ENCODE results near the gene AOAH. TPM values are rescaled to one million over a fixed set of nuclear protein-coding genes. Genes with fewer than 3 reads are reported as not detected.

AOAH gene
- total and polyA plus RNA-seq, 2 donors (not counting 3 experiments of a cell fraction or from before 2014, with no cell fraction given): not detected

- no peaks in the 10 kb centered on the region for H3K9me3 ChIP-seq (replicated peaks; ENCODE audit: control insufficient read depth, insufficient read depth, low read length)
- H3K36me3 ChIP-seq (ENCODE audit: control insufficient read depth in 2 of 2, extremely low read depth in 1 of 2, insufficient read depth in 2 of 2, low read length in 2 of 2): no peaks in the 10 kb centered on the region
- DNase-seq (ENCODE audit: low read depth, low spot score) (no peak), FAIRE-seq (no peak)
- BruUV-seq (replicated peaks): no TSS peak
- no peaks in the 10 kb centered on the region for H3K9me1 ChIP-seq (replicated peaks; ENCODE audit: control insufficient read depth, extremely low read depth, insufficient read depth, low read length)
- CTCF ChIA-PET: no interaction called here
- H3K27me3 ChIP-seq (ENCODE audit: control insufficient read depth in 2 of 2, insufficient read depth in 2 of 2, low read length in 2 of 2): no peaks in the 10 kb centered on the region
- no peaks in the 10 kb centered on the region for H3K79me2 ChIP-seq (ENCODE audit: control insufficient read depth, insufficient read depth, low read length)
- POLR2A ChIA-PET: no interaction called here
- no peak overlapping the region for H2AFZ ChIP-seq (ENCODE audit: low read depth, low read length)
- no peak overlapping the region for H3K9ac ChIP-seq (replicated peaks; ENCODE audit: extremely low read depth, insufficient read depth, low read length)
- H4K20me1 ChIP-seq (replicated peaks; ENCODE audit: control insufficient read depth, extremely low read depth, insufficient read depth, low read length): no peaks in the 10 kb centered on the region
- intact Hi-C loops (cut with micrococcal nuclease) (no loop called here), dilution Hi-C loops (cut with MboI; ENCODE audit: extremely low pct_ligation_motif_present, low sequenced_read_pairs) (no loop called here)
- no peak for TF ChIP-seq MAX (IDR thresholded peaks at IDR 0.05; ENCODE audit: insufficient read depth, insufficient read length)
- TF ChIP-seq GATA2 (IDR thresholded peaks at IDR 0.05; ENCODE audit: insufficient read depth, insufficient read length, low read depth, low read length): no peak
- no peak for TF ChIP-seq FOS (IDR thresholded peaks at IDR 0.05; ENCODE audit: borderline replicate concordance, insufficient read depth, low read length)
- no peak for TF ChIP-seq POLR2A (IDR thresholded peaks at IDR 0.05; ENCODE audit: low read depth, low read length)
- no peak for TF ChIP-seq EZH2 (IDR thresholded peaks at IDR 0.05; ENCODE audit: borderline replicate concordance, low read depth, low read length, severe bottlenecking)
- H3K4me2 ChIP-seq (ENCODE audit: insufficient read depth, low read length): no peak overlapping the region
- no peak overlapping the region for H3K27ac ChIP-seq (ENCODE audit: insufficient read depth, low read depth, low read length)
- H3K4me3 ChIP-seq (replicated peaks in 1 of 3; ENCODE audit: insufficient read depth in 1 of 3, low read depth in 1 of 3, low read length in 3 of 3): no peak overlapping the region
- H3K4me1 ChIP-seq (ENCODE audit: control insufficient read depth, extremely low read depth, insufficient read depth, low read length): no peaks in the 10 kb centered on the region
These were observed 8.5 kb upstream of the AOAH start for GRCh38 chr7:36732806-36733205.

- H3K27me3 ChIP-seq (ENCODE audit: control insufficient read depth in 2 of 2, insufficient read depth in 2 of 2, low read length in 2 of 2): no peaks in the 10 kb centered on the region
- ChIA-PET CTCF (no interaction called here), POLR2A (no interaction called here)
- no peaks in the 10 kb centered on the region for H3K4me1 ChIP-seq (ENCODE audit: control insufficient read depth, extremely low read depth, insufficient read depth, low read length)
- DNase-seq (ENCODE audit: low read depth, low spot score): no peak
- dilution Hi-C loops (cut with MboI; ENCODE audit: extremely low pct_ligation_motif_present, low sequenced_read_pairs): no loop called here
- intact Hi-C loops (cut with micrococcal nuclease): no loop called here
- H3K9me3 ChIP-seq (replicated peaks; ENCODE audit: control insufficient read depth, insufficient read depth, low read length): no peaks in the 10 kb centered on the region
- TF ChIP-seq CTCF (IDR thresholded peaks at IDR 0.05; ENCODE audit: extremely low read depth in 1 of 2, insufficient read depth in 1 of 2, low read depth in 1 of 2, low read length in 2 of 2): no peak
- no peak for TF ChIP-seq POLR2A (IDR thresholded peaks at IDR 0.05; ENCODE audit: low read depth, low read length)
- TF ChIP-seq POLR2AphosphoS5 (IDR thresholded peaks at IDR 0.05; ENCODE audit: insufficient read depth, low read depth, low read length): no peak
- no peak for TF ChIP-seq EZH2 (IDR thresholded peaks at IDR 0.05; ENCODE audit: borderline replicate concordance, low read depth, low read length, severe bottlenecking)
- no peak for TF ChIP-seq JUN (IDR thresholded peaks at IDR 0.05; ENCODE audit: borderline replicate concordance, insufficient read depth, insufficient read length, low read depth)
- no peak overlapping the region for H2AFZ ChIP-seq (ENCODE audit: low read depth, low read length)
- no peaks in the 10 kb centered on the region for H3K79me2 ChIP-seq (ENCODE audit: control insufficient read depth, insufficient read depth, low read length)
- no peak overlapping the region for H3K9ac ChIP-seq (replicated peaks; ENCODE audit: extremely low read depth, insufficient read depth, low read length)
- no peaks in the 10 kb centered on the region for H4K20me1 ChIP-seq (replicated peaks; ENCODE audit: control insufficient read depth, extremely low read depth, insufficient read depth, low read length)
- no peak overlapping the region for H3K4me3 ChIP-seq (replicated peaks in 1 of 3; ENCODE audit: insufficient read depth in 1 of 3, low read depth in 1 of 3, low read length in 3 of 3)
- H3K9me1 ChIP-seq (replicated peaks; ENCODE audit: control insufficient read depth, extremely low read depth, insufficient read depth, low read length): no peaks in the 10 kb centered on the region
- no peaks in the 10 kb centered on the region for H3K36me3 ChIP-seq (ENCODE audit: control insufficient read depth in 2 of 2, extremely low read depth in 1 of 2, insufficient read depth in 2 of 2, low read length in 2 of 2)
- BruUV-seq (replicated peaks): no TSS peak
- no peak overlapping the region for H3K4me2 ChIP-seq (ENCODE audit: insufficient read depth, low read length)
- no peak for FAIRE-seq
- H3K27ac ChIP-seq (ENCODE audit: insufficient read depth, low read depth, low read length): no peak overlapping the region
These were observed 5.8 kb upstream of the AOAH start for GRCh38 chr7:36730046-36730445.

Measured in endothelial cell of umbilical vein (primary cell).